Liver (tissue), 9 donors: ENCODE measurements around the gene MT4. TPM values are rescaled to one million over a fixed set of nuclear protein-coding genes. Genes with fewer than 3 reads are reported as not detected.

Experiments
- DNase-seq: peaks from one replicate; pipeline ENCODE4 v3.0.0-alpha.2; 2017; ENCODE audit warnings: low spot score
- H3K27ac ChIP-seq, 2 donors: one replicate each; pipeline ENCODE4 v1.7.0; 2013; ENCODE audit warnings: inconsistent platforms in 2 of 2, low read length in 2 of 2, control low read depth in 1 of 2, low read depth in 1 of 2, mild to moderate bottlenecking in 1 of 2
- H3K27me3 ChIP-seq, 4 donors: one replicate each; pipeline versions ENCODE4 v1.6.1 to v1.7.0; 2013; ENCODE audit warnings: low read length in 3 of 4, inconsistent platforms in 1 of 4, mild to moderate bottlenecking in 1 of 4, moderate library complexity in 1 of 4; ENCODE audit not compliant: control insufficient read depth in 4 of 4, insufficient read depth in 4 of 4
- H3K36me3 ChIP-seq, 4 donors: one replicate each; pipeline versions ENCODE4 v1.6.1 to v1.7.0; 2013; ENCODE audit warnings: low read length in 3 of 4, mild to moderate bottlenecking in 3 of 4, low read depth in 1 of 4, moderate library complexity in 1 of 4; ENCODE audit not compliant: control insufficient read depth in 4 of 4, insufficient read depth in 3 of 4
- H3K4me1 ChIP-seq, 4 donors: one replicate each; pipeline versions ENCODE4 v1.6.1 to v1.7.0; 2013; ENCODE audit warnings: low read length in 3 of 4, mild to moderate bottlenecking in 3 of 4, moderate library complexity in 1 of 4; ENCODE audit not compliant: control insufficient read depth in 4 of 4, insufficient read depth in 4 of 4
- H3K4me3 ChIP-seq, 3 donors: one replicate each; pipeline versions ENCODE4 v1.6.1 to v1.7.0; 2013; ENCODE audit warnings: low read length in 3 of 3, control low read depth in 1 of 3, low read depth in 1 of 3, mild to moderate bottlenecking in 1 of 3
- H3K9ac ChIP-seq, 2 donors: one replicate each; pipeline ENCODE4 v1.7.0; 2013; ENCODE audit warnings: low read length in 2 of 2, mild to moderate bottlenecking in 2 of 2, moderate library complexity in 2 of 2, control low read depth in 1 of 2, low read depth in 1 of 2
- H3K9me3 ChIP-seq, 4 donors: one replicate each; pipeline versions ENCODE4 v1.6.1 to v1.7.0; 2013; ENCODE audit warnings: low read length in 3 of 4; ENCODE audit not compliant: control insufficient read depth in 4 of 4
- ATF3 ChIP-seq: IDR thresholded peaks from 2 replicates; pipeline ENCODE4 v1.6.1; 2016; ENCODE audit warnings: antibody characterized with exemption
- CTCF ChIP-seq: fragments of 150-350 bp; IDR thresholded peaks from 2 replicates; pipeline ENCODE4 v1.5.1; 2017; ENCODE audit warnings: improper control_type of control experiment, low read depth, low read length; ENCODE audit not compliant: missing input control
- EGR1 ChIP-seq, 2 donors: IDR thresholded peaks; 2 replicates each; pipeline ENCODE4 v1.6.1; 2016 to 2018; ENCODE audit warnings: antibody characterized with exemption in 2 of 2, low read depth in 2 of 2
- FOXA1 ChIP-seq: IDR thresholded peaks from 2 replicates; pipeline ENCODE4 v1.6.1; 2016; ENCODE audit warnings: antibody characterized with exemption
- FOXA2 ChIP-seq: IDR thresholded peaks from 2 replicates; pipeline ENCODE4 v1.6.1; 2016; ENCODE audit warnings: antibody characterized with exemption
- GABPA ChIP-seq, 2 donors: IDR thresholded peaks in 1 of 2; conservative IDR thresholded peaks in 1 of 2; 2 replicates each; pipeline ENCODE4 v1.6.1; 2016; ENCODE audit warnings: antibody characterized with exemption in 2 of 2, mild to moderate bottlenecking in 1 of 2, moderate library complexity in 1 of 2
- HNF4A ChIP-seq, 2 donors: conservative IDR thresholded peaks; 2 replicates each; pipeline ENCODE4 v1.6.1; 2016; ENCODE audit warnings: antibody characterized with exemption in 2 of 2, mild to moderate bottlenecking in 2 of 2
- HNF4G ChIP-seq: IDR thresholded peaks from 2 replicates; pipeline ENCODE4 v1.6.1; 2016; ENCODE audit warnings: antibody characterized with exemption
- JUND ChIP-seq, 2 donors: IDR thresholded peaks; 2 replicates each; pipeline ENCODE4 v1.6.1; 2016; ENCODE audit warnings: antibody characterized with exemption in 2 of 2
- MAX ChIP-seq: IDR thresholded peaks from 2 replicates; pipeline ENCODE4 v1.6.1; 2016; ENCODE audit warnings: antibody characterized with exemption
- NR2F2 ChIP-seq: IDR thresholded peaks from 2 replicates; pipeline ENCODE4 v1.6.1; 2016; ENCODE audit warnings: antibody characterized with exemption
- RAD21 ChIP-seq, 2 donors: IDR thresholded peaks; 2 replicates each; pipeline ENCODE4 v1.6.1; 2016; ENCODE audit warnings: antibody characterized with exemption in 2 of 2, mild to moderate bottlenecking in 2 of 2
- REST ChIP-seq: IDR thresholded peaks from 2 replicates; pipeline ENCODE4 v1.6.1; 2016; ENCODE audit warnings: antibody characterized with exemption, mild to moderate bottlenecking
- RXRA ChIP-seq, 2 donors: IDR thresholded peaks; 2 replicates each; pipeline ENCODE4 v1.6.1; 2017 to 2018; ENCODE audit warnings: antibody characterized with exemption in 2 of 2, mild to moderate bottlenecking in 1 of 2
- SP1 ChIP-seq: IDR thresholded peaks from 2 replicates; pipeline ENCODE4 v1.6.1; 2018; ENCODE audit warnings: antibody characterized with exemption, mild to moderate bottlenecking
- TAF1 ChIP-seq: conservative IDR thresholded peaks from 2 replicates; pipeline ENCODE4 v1.6.1; 2016; ENCODE audit warnings: antibody characterized with exemption, mild to moderate bottlenecking
- YY1 ChIP-seq: IDR thresholded peaks from 2 replicates; pipeline ENCODE4 v1.6.1; 2016; ENCODE audit warnings: antibody characterized with exemption, mild to moderate bottlenecking
- ZBTB33 ChIP-seq: IDR thresholded peaks from 2 replicates; pipeline ENCODE4 v1.6.1; 2016; ENCODE audit warnings: antibody characterized with exemption
- WGBS: extraction: QIAGEN DNeasy Blood & Tissue Kit; methylation state at CpG from one replicate; pipeline ENCODE4 v1.1.7; 2013; 5-methylcytosine and 5-hydroxymethylcytosine counted together
- polyA plus RNA-seq, 2 donors: library from polyadenylated mRNA; stranded (reverse) in 1 of 2; unstranded in 1 of 2; fragments of 200-250 nt in 1 of 2; fragments of >200 nt in 1 of 2; fragmentation: Nextera tagmentation in 1 of 2; extraction: Ambion mirVana in 1 of 2; gene quantifications; one replicate each; pipeline versions ENCODE4 v1.2.1 to v1.2.3, GENCODE V29; 2013 to 2015
- total RNA-seq, 2 donors: library from RNA; depleted of rRNA; stranded (reverse); fragments of >200 nt; gene quantifications; one replicate each; pipeline ENCODE4 v1.2.3, GENCODE V29; 2014
- donor health status: healthy.
- donor health status: healthy.
- donor health status: healthy.
- donor health status: healthy.
- donor health status: healthy.

MT4 gene
- total and polyA plus RNA-seq, 4 donors: not detected

GRCh38 chr16:56539656-56540055, 25.2 kb upstream of the MT4 start:
- no peaks in the 10 kb centered on the region for H3K4me1 ChIP-seq
- H3K4me3 ChIP-seq: no peak overlapping the region
- peak overlapping the region; percentile 14 to 59 for H3K27ac ChIP-seq
- no peak for DNase-seq
- no peaks in the 10 kb centered on the region for H3K36me3 ChIP-seq
- no peaks in the 10 kb centered on the region for H3K27me3 ChIP-seq
- no peaks in the 10 kb centered on the region for H3K9me3 ChIP-seq
- 76% methylated on average over 4 of the region's 4 CpGs for WGBS
- TF ChIP-seq HNF4A (conservative IDR thresholded peaks at IDR 0.05): no peak
- no peak for TF ChIP-seq RXRA (IDR thresholded peaks at IDR 0.05)
- TF ChIP-seq EGR1 (IDR thresholded peaks at IDR 0.05; ENCODE audit: low read depth in 2 of 2): no peak
- no peak for TF ChIP-seq FOXA2
- TF ChIP-seq HNF4G: no peak
- no peak for TF ChIP-seq ZBTB33
- TF ChIP-seq JUND (IDR thresholded peaks at IDR 0.05): no peak
- no peak for TF ChIP-seq RAD21 (IDR thresholded peaks at IDR 0.05)
- TF ChIP-seq GABPA (IDR thresholded peaks at IDR 0.05 in 1 of 2, conservative IDR thresholded peaks at IDR 0.05 in 1 of 2): no peak
- no peak for TF ChIP-seq FOXA1
- no peak overlapping the region for H3K9ac ChIP-seq

- no peak for DNase-seq
- Histone ChIP-seq H3K36me3 (no peaks in the 10 kb centered on the region), H3K4me3 (no peak overlapping the region), H3K4me1 (no peaks in the 10 kb centered on the region), H3K27me3 (no peaks in the 10 kb centered on the region), H3K9ac (no peak overlapping the region), H3K27ac (no peak overlapping the region), H3K9me3 (no peaks in the 10 kb centered on the region)
- 16% methylated on average over 2 of the region's 2 CpGs for WGBS
- TF ChIP-seq ZBTB33 (no peak), CTCF (no peak), NR2F2 (no peak), RXRA (IDR thresholded peaks at IDR 0.05) (no peak), ATF3 (no peak), TAF1 (no peak), JUND (IDR thresholded peaks at IDR 0.05) (no peak), GABPA (IDR thresholded peaks at IDR 0.05 in 1 of 2, conservative IDR thresholded peaks at IDR 0.05 in 1 of 2) (no peak), RAD21 (IDR thresholded peaks at IDR 0.05) (no peak), MAX (no peak), FOXA2 (no peak), SP1 (no peak), REST (no peak), YY1 (no peak), HNF4G (no peak), EGR1 (IDR thresholded peaks at IDR 0.05; ENCODE audit: low read depth in 2 of 2) (no peak), HNF4A (conservative IDR thresholded peaks at IDR 0.05) (no peak), FOXA1 (no peak)
These were observed 22.8 kb upstream of the MT4 start for GRCh38 chr16:56542039-56542438.
